ENCODE measurements around the gene DHX38. TPM values are rescaled to one million over a fixed set of nuclear protein-coding genes. Genes with fewer than 3 reads are reported as not detected.

The DHX38 gene
- total and polyA plus RNA-seq, 2 donors (not counting 3 experiments of a cell fraction or from before 2014, with no cell fraction given): 47.3 to 78.6 TPM

DNA sequence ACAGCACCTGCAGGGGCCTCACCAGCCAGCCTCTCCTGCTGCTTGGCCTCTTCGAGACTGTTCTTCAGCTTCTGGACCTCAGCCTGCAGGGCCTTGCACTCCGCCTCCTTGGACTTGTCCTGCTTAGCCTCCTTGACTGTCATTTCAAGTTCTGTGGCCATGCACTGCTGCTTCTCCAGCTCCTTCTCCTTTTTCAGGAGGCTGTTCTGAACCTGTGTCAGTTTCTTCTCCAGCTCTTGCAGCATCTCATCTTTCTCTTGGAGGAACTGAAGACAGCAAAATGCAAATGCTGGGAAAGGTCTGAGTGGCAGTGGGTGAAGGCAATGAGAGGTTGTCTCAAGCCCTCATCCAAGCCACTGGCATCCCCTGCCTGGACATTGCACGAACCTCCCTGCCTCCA, 39.1 kb downstream of the DHX38 start:
- Histone ChIP-seq H4K20me1 (replicated peaks; ENCODE audit: control insufficient read depth, extremely low read depth, insufficient read depth, low read length) (no peaks in the 10 kb centered on the region), H3K4me1 (ENCODE audit: control insufficient read depth, extremely low read depth, insufficient read depth, low read length) (no peaks in the 10 kb centered on the region), H3K9ac (replicated peaks; ENCODE audit: extremely low read depth, insufficient read depth, low read length) (no peak overlapping the region), H2AFZ (ENCODE audit: low read depth, low read length) (no peak overlapping the region), H3K4me2 (ENCODE audit: insufficient read depth, low read length) (no peak overlapping the region), H3K9me3 (replicated peaks; ENCODE audit: control insufficient read depth, insufficient read depth, low read length) (no peaks in the 10 kb centered on the region), H3K4me3 (replicated peaks in 1 of 3; ENCODE audit: insufficient read depth in 1 of 3, low read depth in 1 of 3, low read length in 3 of 3) (no peak overlapping the region), H3K27ac (ENCODE audit: insufficient read depth, low read depth, low read length) (no peak overlapping the region), H3K79me2 (ENCODE audit: control insufficient read depth, insufficient read depth, low read length) (no peaks in the 10 kb centered on the region), H3K36me3 (ENCODE audit: control insufficient read depth in 2 of 2, extremely low read depth in 1 of 2, insufficient read depth in 2 of 2, low read length in 2 of 2) (no peaks in the 10 kb centered on the region), H3K9me1 (replicated peaks; ENCODE audit: control insufficient read depth, extremely low read depth, insufficient read depth, low read length) (no peaks in the 10 kb centered on the region), H3K27me3 (ENCODE audit: control insufficient read depth in 2 of 2, insufficient read depth in 2 of 2, low read length in 2 of 2) (peaks cover 0 to 3% of the 10 kb centered on the region in 2 experiments)
- intact Hi-C loops (cut with micrococcal nuclease): no loop called here
- CTCF ChIA-PET: interaction anchor here (1.5 kb wide), 1 partner anchor 15 kb away, joined by 5 read pairs; no protein-coding TSS in a partner anchor
- no peak for FAIRE-seq
- no peak for DNase-seq (ENCODE audit: low read depth, low spot score)
- POLR2A ChIA-PET: no interaction called here
- dilution Hi-C loops (cut with MboI; ENCODE audit: extremely low pct_ligation_motif_present, low sequenced_read_pairs): loop anchor here (25.0 kb wide), 1 partner anchor 330 kb away; no protein-coding TSS in a partner anchor
- no TSS peak for BruUV-seq (replicated peaks)
- TF ChIP-seq JUN (IDR thresholded peaks at IDR 0.05; ENCODE audit: borderline replicate concordance, insufficient read depth, insufficient read length, low read depth) (no peak), MYC (IDR thresholded peaks at IDR 0.05; ENCODE audit: low read depth, low read length) (no peak), EZH2 (IDR thresholded peaks at IDR 0.05; ENCODE audit: borderline replicate concordance, low read depth, low read length, severe bottlenecking) (no peak), FOS (IDR thresholded peaks at IDR 0.05; ENCODE audit: borderline replicate concordance, insufficient read depth, low read length) (no peak), POLR2AphosphoS5 (IDR thresholded peaks at IDR 0.05; ENCODE audit: insufficient read depth, low read depth, low read length) (no peak), POLR2A (IDR thresholded peaks at IDR 0.05; ENCODE audit: low read depth, low read length) (no peak), MAX (IDR thresholded peaks at IDR 0.05; ENCODE audit: insufficient read depth, insufficient read length) (no peak), GATA2 (IDR thresholded peaks at IDR 0.05; ENCODE audit: insufficient read depth, insufficient read length, low read depth, low read length) (no peak)
- TF ChIP-seq, protein P1, sequence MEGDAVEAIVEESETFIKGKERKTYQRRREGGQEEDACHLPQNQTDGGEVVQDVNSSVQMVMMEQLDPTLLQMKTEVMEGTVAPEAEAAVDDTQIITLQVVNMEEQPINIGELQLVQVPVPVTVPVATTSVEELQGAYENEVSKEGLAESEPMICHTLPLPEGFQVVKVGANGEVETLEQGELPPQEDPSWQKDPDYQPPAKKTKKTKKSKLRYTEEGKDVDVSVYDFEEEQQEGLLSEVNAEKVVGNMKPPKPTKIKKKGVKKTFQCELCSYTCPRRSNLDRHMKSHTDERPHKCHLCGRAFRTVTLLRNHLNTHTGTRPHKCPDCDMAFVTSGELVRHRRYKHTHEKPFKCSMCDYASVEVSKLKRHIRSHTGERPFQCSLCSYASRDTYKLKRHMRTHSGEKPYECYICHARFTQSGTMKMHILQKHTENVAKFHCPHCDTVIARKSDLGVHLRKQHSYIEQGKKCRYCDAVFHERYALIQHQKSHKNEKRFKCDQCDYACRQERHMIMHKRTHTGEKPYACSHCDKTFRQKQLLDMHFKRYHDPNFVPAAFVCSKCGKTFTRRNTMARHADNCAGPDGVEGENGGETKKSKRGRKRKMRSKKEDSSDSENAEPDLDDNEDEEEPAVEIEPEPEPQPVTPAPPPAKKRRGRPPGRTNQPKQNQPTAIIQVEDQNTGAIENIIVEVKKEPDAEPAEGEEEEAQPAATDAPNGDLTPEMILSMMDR (IDR thresholded peaks at IDR 0.05; ENCODE audit: extremely low read depth in 1 of 2, insufficient read depth in 1 of 2, low read depth in 1 of 2, low read length in 2 of 2): no peak
